GM23338 (cell line): ENCODE results near the gene CIB4. TPM values are rescaled to one million over a fixed set of nuclear protein-coding genes. Genes with fewer than 3 reads are reported as not detected.

Experiments
- ATAC-seq: fragments of 200-7000 bp; cut with Tn5 transposase; 3 replicates; pipeline ENCODE4 v1.9.1; 2020
- DNase-seq: peaks from one replicate; pipeline ENCODE4 v3.0.0-alpha.2; 2015; ENCODE audit warnings: low spot score
- H2AFZ ChIP-seq: fragments of 200-600 bp; sonication (generic); 2 replicates; pipeline ENCODE4 v1.8.0; 2016; ENCODE audit warnings: antibody characterized with exemption, mild to moderate bottlenecking, moderate library complexity
- H3F3A ChIP-seq: fragments of 200-600 bp; sonication (generic); replicated peaks from 2 replicates; pipeline ENCODE4 v1.8.0; 2017; ENCODE audit warnings: antibody characterized with exemption, mixed run types, low read depth
- H3K27ac ChIP-seq: fragments of 200-600 bp; sonication (generic); 2 replicates; pipeline ENCODE4 v1.6.1; 2016; ENCODE audit warnings: low read depth
- H3K27me3 ChIP-seq: fragments of 200-600 bp; sonication (generic); 2 replicates; pipeline ENCODE4 v1.8.0; 2016; ENCODE audit warnings: mild to moderate bottlenecking, mixed run types, moderate library complexity; ENCODE audit not compliant: insufficient read depth
- H3K36me3 ChIP-seq: fragments of 200-600 bp; sonication (generic); 2 replicates; pipeline ENCODE4 v1.8.0; 2016; ENCODE audit warnings: mild to moderate bottlenecking; ENCODE audit not compliant: insufficient read depth
- H3K4me1 ChIP-seq: fragments of 200-600 bp; sonication (generic); 2 replicates; pipeline ENCODE4 v1.8.0; 2016; ENCODE audit warnings: mild to moderate bottlenecking, moderate library complexity; ENCODE audit not compliant: insufficient read depth
- H3K4me2 ChIP-seq: fragments of 200-600 bp; sonication (generic); 2 replicates; pipeline ENCODE4 v1.7.1; 2017; ENCODE audit warnings: mixed run types
- H3K4me3 ChIP-seq: fragments of 200-600 bp; sonication (generic); 2 replicates; pipeline ENCODE4 v1.6.1; 2016; ENCODE audit warnings: mixed run types
- H3K79me2 ChIP-seq: fragments of 200-600 bp; sonication (generic); replicated peaks from 2 replicates; pipeline ENCODE4 v1.8.0; 2017; ENCODE audit warnings: mild to moderate bottlenecking; ENCODE audit not compliant: insufficient read depth
- H3K9me2 ChIP-seq: fragments of 200-600 bp; sonication (generic); 2 replicates; pipeline ENCODE4 v1.8.0; 2017; ENCODE audit not compliant: insufficient read depth
- H4K20me1 ChIP-seq: fragments of 200-600 bp; sonication (generic); replicated peaks from 2 replicates; pipeline ENCODE4 v1.8.0; 2017; ENCODE audit warnings: mild to moderate bottlenecking; ENCODE audit not compliant: insufficient read depth
- H3K27ac Mint-ChIP-seq: 2 replicates; pipeline ENCODE4 v1.8.0; 2020; ENCODE audit warnings: inconsistent platforms, mild to moderate bottlenecking, moderate library complexity, mixed read lengths
- H3K27me3 Mint-ChIP-seq: 3 replicates; pipeline ENCODE4 v1.8.0; 2022; ENCODE audit warnings: low read depth, mild to moderate bottlenecking, moderate library complexity, mixed read lengths, inconsistent platforms; ENCODE audit not compliant: insufficient read depth, poor library complexity
- H3K36me3 Mint-ChIP-seq: 3 replicates; pipeline ENCODE4 v1.8.0; 2021; ENCODE audit warnings: low read depth, mild to moderate bottlenecking, inconsistent platforms, moderate library complexity, mixed read lengths
- H3K4me1 Mint-ChIP-seq: 3 replicates; pipeline ENCODE4 v1.8.0; 2020; ENCODE audit warnings: mild to moderate bottlenecking, inconsistent platforms, mixed read lengths
- H3K4me3 Mint-ChIP-seq: 3 replicates; pipeline ENCODE4 v1.8.0; 2021; ENCODE audit warnings: moderate library complexity, mild to moderate bottlenecking, inconsistent platforms, mixed read lengths
- H3K9me3 Mint-ChIP-seq: 3 replicates; pipeline ENCODE4 v1.8.0; 2020; ENCODE audit warnings: moderate library complexity, mild to moderate bottlenecking, inconsistent platforms, mixed read lengths
- CREB1 ChIP-seq: fragments of 250-450 bp; sonication (Bioruptor Pico); IDR thresholded peaks from 2 replicates; pipeline ENCODE4 v1.5.0; 2020; ENCODE audit warnings: low read depth, mild to moderate bottlenecking, moderate library complexity
- ETS1 ChIP-seq: IDR thresholded peaks from 2 replicates; pipeline ENCODE4 v1.6.1; 2016; ENCODE audit warnings: antibody characterized with exemption
- EZH2 ChIP-seq: fragments of 200-600 bp; sonication (generic); IDR thresholded peaks from one replicate; pipeline ENCODE4 v1.8.0; 2017; ENCODE audit warnings: antibody characterized with exemption, mild to moderate bottlenecking, low read depth; ENCODE audit not compliant: unreplicated experiment
- EZH2phosphoT487 ChIP-seq: fragments of 200-600 bp; sonication (generic); IDR thresholded peaks from one replicate; pipeline ENCODE4 v1.8.1; 2018; ENCODE audit warnings: antibody characterized with exemption; ENCODE audit not compliant: unreplicated experiment
- JUNB ChIP-seq: IDR thresholded peaks from one replicate; pipeline ENCODE4 v1.6.1; 2016; ENCODE audit warnings: antibody characterized with exemption; ENCODE audit not compliant: unreplicated experiment
- REST ChIP-seq: IDR thresholded peaks from one replicate; pipeline ENCODE4 v1.6.1; 2018; ENCODE audit warnings: antibody characterized with exemption; ENCODE audit not compliant: unreplicated experiment
- ZNF114 ChIP-seq: fragments of 250-450 bp; sonication (Bioruptor Pico); IDR thresholded peaks from 2 replicates; pipeline ENCODE4 v1.5.0; 2020; ENCODE audit warnings: mild to moderate bottlenecking, moderate library complexity
- ZNF331 ChIP-seq: fragments of 250-450 bp; sonication (Bioruptor Pico); IDR thresholded peaks from 2 replicates; pipeline ENCODE4 v1.5.0; 2020; ENCODE audit warnings: low read depth, mild to moderate bottlenecking, moderate library complexity
- ZNF462 ChIP-seq: fragments of 250-450 bp; sonication (Bioruptor Pico); IDR thresholded peaks from 2 replicates; pipeline ENCODE4 v1.5.0; 2020; ENCODE audit warnings: mild to moderate bottlenecking, moderate library complexity
- polyA plus RNA-seq: library from polyadenylated mRNA; unstranded; fragments of >200 nt; fragmentation: Nextera tagmentation; extraction: Ambion mirVana; gene quantifications from 2 replicates; pipeline ENCODE4 v1.2.1, GENCODE V29; 2016
- total RNA-seq: library from RNA; depleted of rRNA; stranded (reverse); fragments of >200 nt; shearing (Covaris generic); gene quantifications from 2 replicates; pipeline ENCODE4 v1.2.3, GENCODE V29; 2014

CIB4 gene
- total and polyA plus RNA-seq, 2 experiments from 2014 or later = not detected

GRCh38 chr2:26647981-26648380 lies 6.8 kb upstream of the CIB4 start:
- Mint-ChIP-seq H3K9me3 (no peaks in the 10 kb centered on the region), H3K27ac (no peak overlapping the region), H3K4me3 (no peak overlapping the region), H3K4me1 (peaks cover 11% of the 10 kb centered on the region), H3K36me3 (no peaks in the 10 kb centered on the region), H3K27me3 (peaks cover 11% of the 10 kb centered on the region)
- Histone ChIP-seq H3K27me3 (no peaks in the 10 kb centered on the region), H3K4me3 (no peak overlapping the region), H3K27ac (no peak overlapping the region), H2AFZ (no peak overlapping the region), H4K20me1 (no peaks in the 10 kb centered on the region), H3K4me2 (no peak overlapping the region), H3F3A (no peaks in the 10 kb centered on the region), H3K9me2 (no peaks in the 10 kb centered on the region), H3K4me1 (no peaks in the 10 kb centered on the region; the same call in 1 of the 2 replicates), H3K79me2 (no peaks in the 10 kb centered on the region), H3K36me3 (no peaks in the 10 kb centered on the region)
- no peak for ATAC-seq
- TF ChIP-seq JUNB (no peak), EZH2phosphoT487 (no peak), CREB1 (CRISPR knock-in tag) (no peak), ZNF114 (CRISPR knock-in tag) (no peak), EZH2 (no peak), ZNF331 (CRISPR knock-in tag) (no peak), ZNF462 (CRISPR knock-in tag) (no peak), ETS1 (no peak), REST (no peak)
- no peak for DNase-seq
